GM19395 (cell line): ENCODE measurements around the gene VAV2.

ENCODE experiments used
- ATAC-seq: cut with Tn5 transposase; IDR thresholded peaks from one replicate; pipeline ENCODE4 v1.9.1; 2021; ENCODE audit warnings: mild to moderate bottlenecking, moderate library complexity; ENCODE audit not compliant: unreplicated experiment

The VAV2 gene, protein sequence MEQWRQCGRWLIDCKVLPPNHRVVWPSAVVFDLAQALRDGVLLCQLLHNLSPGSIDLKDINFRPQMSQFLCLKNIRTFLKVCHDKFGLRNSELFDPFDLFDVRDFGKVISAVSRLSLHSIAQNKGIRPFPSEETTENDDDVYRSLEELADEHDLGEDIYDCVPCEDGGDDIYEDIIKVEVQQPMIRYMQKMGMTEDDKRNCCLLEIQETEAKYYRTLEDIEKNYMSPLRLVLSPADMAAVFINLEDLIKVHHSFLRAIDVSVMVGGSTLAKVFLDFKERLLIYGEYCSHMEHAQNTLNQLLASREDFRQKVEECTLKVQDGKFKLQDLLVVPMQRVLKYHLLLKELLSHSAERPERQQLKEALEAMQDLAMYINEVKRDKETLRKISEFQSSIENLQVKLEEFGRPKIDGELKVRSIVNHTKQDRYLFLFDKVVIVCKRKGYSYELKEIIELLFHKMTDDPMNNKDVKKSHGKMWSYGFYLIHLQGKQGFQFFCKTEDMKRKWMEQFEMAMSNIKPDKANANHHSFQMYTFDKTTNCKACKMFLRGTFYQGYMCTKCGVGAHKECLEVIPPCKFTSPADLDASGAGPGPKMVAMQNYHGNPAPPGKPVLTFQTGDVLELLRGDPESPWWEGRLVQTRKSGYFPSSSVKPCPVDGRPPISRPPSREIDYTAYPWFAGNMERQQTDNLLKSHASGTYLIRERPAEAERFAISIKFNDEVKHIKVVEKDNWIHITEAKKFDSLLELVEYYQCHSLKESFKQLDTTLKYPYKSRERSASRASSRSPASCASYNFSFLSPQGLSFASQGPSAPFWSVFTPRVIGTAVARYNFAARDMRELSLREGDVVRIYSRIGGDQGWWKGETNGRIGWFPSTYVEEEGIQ

DNA sequence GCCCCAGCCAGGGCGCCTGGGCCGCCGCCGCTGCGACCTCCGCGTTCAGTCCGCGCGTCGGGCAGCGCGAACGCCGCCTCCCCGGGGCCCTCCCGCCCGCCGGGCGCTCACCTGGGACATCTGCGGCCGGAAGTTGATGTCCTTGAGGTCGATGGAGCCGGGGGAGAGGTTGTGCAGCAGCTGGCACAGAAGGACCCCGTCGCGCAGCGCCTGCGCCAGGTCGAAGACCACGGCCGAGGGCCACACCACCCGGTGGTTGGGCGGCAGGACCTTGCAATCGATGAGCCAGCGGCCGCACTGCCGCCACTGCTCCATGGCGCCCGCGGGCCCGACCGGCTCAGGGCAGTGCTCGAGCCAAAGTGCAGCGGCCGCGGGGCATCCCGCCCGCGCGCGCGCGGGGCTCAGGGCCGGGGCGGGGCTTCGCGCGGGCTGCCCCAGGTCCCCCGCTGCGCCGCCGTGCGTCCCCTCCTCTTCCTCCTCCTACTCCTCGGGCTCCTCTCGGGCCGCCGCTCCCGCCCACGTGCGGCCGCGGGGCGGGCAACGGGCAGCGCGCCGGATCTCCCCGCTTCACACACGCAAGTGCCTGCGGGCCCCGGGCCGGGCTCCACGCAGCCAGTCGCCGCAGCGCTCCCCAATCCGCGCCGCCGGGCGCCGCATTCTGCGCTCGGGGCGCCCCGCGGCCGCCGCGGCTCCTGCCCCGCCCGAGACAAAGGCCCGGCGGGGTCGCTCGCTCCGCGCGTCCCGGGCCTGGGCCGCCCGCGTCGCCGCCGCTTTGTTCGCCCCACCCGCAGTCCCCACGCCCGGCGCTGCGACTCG, at the start of gene VAV2:
Gene VAV2 (minus strand): TSS at position 361 of the 816 bp plus-strand sequence. CDS start 46 bp downstream, at position 315.
- ATAC-seq, result peak; percentile 55

DNA sequence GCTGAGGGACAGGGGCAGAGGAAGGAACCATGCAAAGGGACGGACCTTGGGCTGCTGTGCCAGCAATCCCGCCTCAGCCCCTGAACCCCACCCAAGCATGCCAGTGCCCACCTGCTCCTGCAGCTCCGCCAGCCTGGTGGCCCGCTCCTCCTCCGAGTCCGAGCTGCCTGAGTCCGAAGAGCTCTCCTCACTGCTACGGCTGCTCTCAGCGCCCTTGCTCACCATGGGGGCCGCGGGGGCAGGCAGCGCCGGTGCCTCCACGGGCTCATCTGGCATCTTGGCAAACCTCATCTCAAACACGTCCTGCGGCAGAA, 49.5 kb upstream of the VAV2 start:
- no peak for ATAC-seq

DNA sequence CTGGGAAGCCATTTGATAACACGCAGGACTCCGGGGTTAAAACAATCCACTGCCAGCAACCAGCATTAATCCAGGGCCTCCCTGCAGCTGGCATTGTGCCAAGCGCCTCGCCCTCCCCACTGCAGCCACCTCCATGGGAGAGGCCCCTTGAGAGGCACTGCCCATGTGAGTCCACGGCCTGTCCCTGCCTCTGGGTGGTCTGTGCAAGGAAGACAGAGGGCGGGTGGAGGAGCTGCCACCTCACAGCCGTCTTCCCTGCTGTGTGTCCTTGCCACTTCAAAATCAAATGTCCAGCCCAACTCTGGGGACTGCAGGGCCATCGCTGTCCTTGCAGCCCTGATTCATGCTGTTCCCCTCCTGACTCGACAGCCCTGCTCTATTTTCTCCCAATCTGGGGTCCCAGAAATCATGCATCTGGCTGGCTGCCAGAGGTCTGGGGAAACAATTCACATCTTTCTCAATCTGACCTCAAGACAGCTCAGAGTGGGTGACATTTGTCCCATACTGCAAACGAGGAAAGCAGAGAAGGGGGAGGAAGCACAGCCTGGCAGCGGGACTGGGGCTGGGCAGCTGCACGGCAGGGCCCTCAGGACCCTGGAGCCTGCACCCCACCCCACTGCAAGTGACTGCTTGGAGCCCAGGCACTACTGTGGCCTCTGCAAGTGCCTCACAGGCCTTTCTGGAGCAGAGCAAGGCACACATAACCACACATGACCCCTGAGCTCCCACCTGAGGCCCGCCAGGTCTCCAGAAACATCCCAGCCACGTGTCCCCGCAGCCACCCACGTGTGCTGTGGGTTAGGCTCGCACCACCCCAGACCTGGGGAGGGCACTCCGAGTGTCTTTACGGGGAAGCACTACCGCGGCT, 48.9 kb upstream of the VAV2 start:
- ATAC-seq, result no peak

DNA sequence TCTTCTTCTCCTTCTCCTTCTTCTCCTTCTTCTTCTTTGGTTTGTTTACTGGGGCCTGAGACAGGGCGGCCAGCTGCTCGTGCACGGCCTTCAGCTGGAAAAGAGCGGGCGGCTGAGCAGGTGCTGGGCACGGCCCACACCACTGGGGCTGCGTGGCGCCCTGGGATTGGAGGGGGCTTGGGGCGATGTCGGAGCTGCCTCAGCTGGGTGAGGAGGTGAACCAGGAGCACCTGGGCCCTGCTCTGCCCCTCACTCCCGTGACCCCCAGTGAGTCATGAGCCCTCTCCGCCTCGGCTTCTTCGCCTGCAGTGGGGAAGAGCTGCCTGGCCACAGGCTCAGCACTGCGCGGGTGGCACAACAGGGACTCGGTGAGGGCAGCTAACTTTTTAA, 48.0 kb upstream of the VAV2 start:
- no peak for ATAC-seq

DNA sequence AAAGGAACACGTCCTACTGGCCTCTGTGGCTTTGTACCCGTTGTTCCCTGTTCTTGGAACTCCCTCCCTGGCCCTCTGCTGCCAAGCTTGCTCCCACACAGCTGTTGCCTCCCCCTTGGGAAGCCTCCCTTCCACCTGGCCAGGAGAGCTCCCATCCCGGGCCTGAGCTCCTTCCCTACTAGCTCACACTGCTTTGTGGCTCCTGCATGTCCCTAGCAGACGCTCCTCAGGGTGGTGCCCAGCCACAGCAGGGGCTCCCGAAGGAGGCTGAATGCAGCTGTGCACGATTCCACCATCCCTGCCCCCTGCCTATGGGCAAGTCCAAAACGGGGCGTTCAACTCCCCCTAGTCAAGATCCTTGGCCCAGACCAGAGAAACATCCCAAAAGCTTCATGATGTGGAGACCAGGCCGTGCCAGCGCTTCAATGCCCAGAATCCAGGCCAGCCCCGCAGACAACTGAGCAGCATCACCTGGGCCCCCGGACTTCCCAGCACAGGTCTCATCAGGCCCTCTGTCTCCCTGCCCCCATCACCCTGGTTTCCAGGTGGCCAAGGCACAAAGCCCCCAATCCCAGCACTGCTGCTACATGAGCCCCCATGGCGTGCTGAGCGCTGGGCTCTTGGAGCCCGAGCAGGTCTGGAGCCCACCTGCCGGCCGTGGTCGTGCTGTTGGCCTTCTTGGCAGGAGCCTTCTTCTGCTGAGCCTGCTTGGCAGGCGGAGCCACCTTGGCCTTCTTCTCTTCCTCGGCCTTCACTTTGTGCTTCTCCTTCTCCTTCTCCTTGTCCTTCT, 47.5 kb upstream of the VAV2 start:
- no peak for ATAC-seq

DNA sequence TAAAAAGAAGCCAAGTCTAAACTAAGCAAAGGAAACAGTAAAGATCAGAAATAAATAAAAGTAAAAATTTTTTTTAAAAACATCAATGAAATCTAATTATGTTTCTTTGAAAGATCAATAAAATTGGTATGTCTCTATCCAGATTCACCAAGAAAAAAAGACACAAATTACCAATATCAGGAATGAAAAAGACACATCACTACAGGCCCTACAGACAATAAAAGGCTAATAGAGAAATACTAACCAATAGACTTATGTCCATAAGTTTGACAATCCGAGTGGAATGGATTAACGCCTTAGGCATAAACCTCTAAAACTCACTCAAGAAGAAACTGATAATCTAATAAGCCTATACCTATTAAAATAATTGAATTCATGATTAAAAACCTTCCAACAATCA, 45.5 kb upstream of the VAV2 start:
- ATAC-seq, result no peak

DNA sequence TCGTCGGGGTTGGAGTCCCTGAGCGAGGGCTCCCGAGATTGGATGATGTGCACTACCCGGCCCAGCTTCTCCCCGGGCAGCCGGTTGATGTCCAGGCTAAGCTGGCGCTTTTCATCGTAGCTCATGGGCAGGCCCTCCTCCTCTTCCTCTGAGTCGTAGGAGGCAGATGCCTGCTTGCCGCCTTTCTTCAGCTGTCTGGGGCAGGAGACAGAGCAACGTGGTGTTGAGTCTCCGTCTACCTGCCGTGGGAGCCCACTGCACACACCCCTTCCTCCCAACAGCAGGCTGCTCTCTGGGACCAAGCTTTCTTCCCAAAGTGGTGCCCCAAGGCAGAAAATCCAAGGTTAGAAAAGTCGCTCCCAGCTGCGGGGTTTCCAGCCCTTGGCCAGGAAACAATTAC, 44.0 kb upstream of the VAV2 start:
- ATAC-seq, result no peak

DNA sequence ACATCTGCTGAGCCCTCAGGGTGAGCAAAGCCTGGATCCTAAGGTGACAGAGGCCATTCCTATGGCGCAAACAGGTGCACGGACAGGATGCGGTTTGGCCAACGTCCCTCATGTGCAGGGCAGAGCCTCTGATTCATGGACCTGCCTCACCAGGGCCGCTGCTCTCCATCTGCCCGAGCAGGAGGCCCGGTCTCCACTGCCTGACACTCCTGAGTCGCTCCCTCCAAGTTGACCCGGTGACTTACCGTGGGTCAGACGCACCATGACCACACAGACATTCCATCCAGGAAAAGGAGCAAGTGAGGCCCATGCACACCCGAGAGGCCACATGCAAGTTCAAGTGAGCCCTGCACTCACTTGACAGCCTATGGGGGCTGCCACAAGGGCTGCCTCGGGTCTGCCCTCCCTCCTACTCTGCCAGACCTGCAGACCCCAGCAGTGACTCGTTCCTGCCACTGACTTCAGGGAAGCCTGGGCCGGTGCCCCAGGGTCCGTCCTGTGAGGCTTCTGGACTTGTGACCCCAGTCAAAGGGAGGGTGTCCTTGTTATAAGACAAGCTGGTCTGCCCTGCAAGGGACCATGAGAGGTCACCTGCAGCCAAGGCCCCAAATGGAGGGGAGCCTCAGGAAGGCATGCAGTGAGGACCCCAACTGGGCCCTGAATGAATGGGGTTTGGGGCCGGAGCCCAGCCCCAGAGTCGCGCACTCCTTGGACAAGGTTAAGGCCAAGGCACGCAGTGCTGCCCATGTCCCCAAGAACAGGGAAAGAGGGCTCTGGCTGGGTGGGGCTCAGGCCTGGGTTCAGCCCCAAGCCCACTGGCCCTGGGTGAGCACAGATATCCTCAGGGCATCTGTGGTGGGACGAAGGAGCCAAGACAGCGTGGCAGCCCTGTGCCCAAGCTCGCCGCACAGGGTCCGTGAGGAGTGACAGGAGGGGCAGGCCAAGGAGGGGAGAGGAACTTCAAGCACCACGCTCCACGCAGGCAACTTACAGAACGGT, 43.2 kb upstream of the VAV2 start:
- no peak for ATAC-seq

DNA sequence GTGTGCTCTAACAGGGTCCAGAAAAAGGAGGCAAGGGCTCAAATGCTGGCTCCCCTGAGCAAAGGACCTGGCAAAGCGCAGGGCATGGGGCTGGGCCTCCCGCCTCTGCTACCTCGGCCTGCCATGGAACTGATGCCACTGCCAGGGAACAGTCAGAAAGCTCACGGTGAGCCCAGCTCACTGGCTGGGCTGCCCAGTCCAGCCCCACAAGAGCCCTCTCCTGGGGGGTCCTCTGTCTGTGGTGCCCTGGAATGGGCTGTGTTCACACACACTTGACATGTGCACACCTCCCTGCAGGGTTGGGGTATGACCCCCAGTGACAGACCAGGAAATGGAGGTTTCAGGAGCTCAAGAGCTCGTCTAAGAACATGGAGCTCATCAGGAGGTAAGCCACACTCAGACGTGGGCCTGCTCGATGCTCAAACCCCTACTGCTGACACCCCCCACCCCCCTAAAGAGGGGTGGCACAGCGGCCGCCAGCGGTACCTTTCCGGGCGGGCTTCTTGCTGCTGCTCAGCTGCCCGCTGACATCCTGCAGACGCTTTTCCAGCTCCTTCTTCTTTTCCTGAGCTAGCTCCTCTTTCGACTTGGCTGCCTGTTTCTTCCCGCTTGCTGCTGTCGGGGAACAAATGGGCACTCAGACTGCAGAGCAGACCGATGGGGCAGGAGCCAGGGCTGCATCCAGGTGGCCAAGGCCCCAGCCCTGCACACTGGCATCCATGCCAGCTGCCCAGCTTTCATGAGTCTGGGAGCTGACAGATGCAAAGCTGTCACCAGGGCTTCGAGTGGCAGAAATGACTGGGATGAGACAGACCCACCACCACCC, 42.3 kb upstream of the VAV2 start:
- ATAC-seq, result no peak

DNA sequence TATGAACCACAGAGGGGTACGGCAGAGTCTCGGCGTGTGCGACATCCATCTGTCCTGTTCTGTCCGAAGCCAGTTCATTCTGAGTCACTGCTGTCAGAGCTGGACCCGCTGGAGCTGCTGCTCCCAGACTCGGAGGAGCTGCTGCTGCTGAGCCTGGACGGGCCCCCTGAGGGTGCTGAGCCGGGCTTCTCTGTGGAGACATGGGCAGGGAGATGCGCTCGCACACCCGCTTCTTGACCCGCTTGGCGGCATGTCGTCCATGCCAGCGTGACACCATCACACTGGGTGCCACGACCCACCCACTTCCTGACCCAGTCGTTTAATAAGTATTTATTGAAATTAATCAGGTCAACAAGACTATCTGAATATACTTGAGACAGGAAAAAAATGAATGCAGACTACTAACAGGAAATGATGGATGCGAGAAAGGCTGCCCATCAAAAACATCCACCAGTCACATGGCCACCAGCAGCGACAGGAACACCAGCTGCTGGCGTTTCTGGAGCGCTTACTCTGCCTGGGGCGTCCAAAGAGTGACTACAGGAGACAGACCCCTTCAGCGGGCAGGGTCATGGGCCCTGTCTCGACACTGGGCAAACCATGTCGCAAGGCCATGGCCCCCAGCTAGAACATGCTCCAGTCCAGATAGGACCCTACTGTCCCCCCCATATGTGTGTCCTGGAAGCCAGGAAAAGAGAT, 41.5 kb upstream of the VAV2 start:
- no peak for ATAC-seq

DNA sequence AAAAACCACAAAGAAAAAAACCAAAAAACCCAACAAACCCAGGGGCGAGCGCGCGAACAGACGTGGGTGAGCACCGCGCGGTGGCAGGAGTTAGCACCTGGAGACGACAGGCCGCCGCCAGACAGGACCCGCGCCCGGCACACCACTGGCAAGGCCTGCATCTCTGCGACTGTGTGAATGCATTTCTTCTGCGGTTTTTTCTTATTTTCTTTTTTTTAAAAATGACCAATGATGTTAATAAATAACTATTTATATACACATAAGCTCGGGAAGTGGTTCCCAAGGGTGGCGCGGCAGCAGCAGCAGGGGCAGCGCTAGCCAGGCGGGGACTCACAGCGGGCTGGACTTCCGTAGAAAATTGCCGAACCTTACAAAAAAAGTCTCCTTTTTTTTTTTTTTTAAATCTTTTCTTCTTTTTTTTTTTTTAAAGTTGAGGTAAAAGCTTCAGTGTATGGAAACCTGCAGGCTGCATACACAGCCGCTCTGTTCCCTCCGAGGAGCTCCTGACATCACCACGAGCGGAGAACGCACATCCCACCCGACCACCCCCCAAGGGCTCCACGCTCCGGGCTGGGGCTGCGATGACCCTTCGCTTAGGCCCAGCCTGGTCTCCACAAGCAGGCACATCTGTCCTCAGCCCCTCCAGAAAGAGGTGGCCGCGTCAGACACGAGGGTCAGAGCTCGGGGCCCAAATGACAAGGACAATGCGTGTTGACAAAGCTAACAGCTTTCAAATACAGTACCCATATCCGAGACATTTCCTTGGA, 40.5 kb upstream of the VAV2 start:
- ATAC-seq, result no peak

DNA sequence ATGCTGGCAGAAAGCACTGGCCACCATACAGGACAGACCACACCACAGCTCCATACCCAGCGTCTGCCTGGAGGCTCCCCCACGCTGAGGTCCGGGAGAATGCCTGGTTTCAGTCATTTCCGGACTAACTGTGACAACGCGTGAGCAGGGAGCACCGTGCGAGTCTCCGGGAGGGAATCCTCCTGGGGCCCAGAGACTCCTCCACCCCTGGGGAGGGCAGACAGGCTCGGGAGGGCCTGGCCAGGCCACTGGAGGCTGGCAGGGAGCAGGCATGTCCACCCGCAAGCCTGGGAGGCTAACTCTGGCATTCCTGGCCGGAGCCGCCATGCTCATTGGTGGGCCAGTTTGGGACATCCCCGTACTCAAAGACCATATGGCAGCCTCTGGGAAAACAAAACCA, 39.7 kb upstream of the VAV2 start:
- ATAC-seq, result no peak

DNA sequence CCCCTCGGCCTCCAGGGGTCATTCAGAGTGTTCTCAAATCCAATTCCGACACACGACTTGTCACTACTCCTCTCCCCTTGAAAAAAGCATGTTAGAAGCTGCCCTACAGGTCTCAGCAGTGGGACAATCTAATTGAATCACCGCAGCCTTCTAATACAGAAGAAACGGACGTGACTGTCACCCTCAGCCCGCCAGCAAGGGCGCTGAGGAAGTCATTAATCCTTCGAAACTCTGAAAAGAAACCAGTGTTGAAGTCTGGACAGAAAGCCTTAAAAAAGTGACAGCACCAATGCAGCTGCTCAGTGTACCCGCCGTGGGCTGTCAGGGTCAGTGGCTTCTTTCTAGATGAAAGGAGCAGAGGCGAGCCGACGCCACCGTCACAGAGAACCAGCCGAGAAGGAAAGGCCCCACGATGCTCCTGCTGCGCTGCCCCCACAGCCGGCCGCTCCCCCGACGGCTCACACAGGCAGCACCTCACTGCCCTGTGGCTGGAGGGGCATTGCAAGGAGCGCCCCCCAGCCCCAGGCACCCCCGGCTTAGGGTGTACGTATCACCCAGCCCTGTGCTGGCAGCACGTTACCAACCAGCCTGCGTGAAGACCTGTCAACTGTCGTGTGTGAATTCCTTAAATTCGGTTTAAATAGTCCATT, 38.8 kb upstream of the VAV2 start:
- ATAC-seq, result no peak

DNA sequence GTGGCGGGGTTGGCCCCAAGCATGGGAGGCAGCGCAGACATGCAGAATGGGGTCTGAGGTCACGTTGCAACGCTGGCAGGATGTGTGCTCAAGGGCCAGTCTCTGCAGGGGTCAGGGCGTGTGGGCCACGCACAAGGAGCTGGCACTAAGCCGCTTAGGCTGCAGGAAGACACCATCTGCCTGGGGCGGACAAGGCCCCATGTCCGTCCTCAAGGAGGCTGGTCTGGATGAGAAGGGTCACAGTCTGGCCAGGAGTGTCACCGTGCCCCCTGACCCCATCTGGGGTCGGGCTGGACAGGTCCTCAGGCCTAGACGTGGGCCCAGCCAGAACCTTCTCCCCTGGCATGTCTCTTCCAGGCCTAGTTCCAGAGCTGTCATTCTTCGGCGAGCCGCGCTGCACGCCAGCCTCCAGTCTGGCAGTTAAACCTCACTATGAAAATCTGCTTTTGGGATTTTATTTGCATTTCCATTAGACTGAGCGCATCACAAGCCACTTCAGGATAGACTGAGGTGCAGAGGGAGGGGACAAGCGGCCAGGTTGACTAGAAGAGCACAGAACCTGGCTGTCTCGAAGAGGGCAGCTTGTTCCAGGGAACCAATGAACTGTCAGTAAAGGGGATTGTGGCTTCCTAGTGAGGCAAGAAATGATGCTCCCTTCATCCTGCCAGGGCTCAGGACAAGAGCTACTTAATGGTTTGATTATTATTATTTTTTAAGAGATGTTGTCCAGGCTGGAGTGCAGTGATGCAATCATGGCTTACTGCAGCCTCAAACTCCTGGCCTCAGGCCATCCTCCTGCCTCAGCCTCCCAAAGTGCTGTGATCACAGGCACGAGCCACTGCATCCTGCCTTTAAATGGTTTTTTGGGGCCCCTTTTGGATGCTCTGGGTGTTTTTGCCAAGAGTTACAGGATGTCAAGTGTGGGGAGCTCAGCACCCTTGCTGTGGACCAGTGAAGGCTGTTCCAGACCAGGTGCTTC, 37.4 kb upstream of the VAV2 start:
- no peak for ATAC-seq
